KMS-11 (cell line): ENCODE measurements around the gene TBATA.

ENCODE experiments used
- H2AFZ ChIP-seq: fragments of 200-600 bp; sonication (generic); 2 replicates; pipeline ENCODE4 v1.6.1; 2016; ENCODE audit warnings: antibody characterized with exemption, mixed run types, low read depth
- H3K27ac ChIP-seq: fragments of 200-600 bp; sonication (generic); 2 replicates; pipeline ENCODE4 v1.6.1; 2016; ENCODE audit warnings: mild to moderate bottlenecking, mixed run types
- H3K27me3 ChIP-seq: fragments of 200-600 bp; sonication (generic); 2 replicates; pipeline ENCODE4 v1.6.1; 2017; ENCODE audit warnings: mild to moderate bottlenecking, low read depth, mixed run types, moderate library complexity; ENCODE audit not compliant: insufficient read depth
- H3K36me3 ChIP-seq: fragments of 200-600 bp; sonication (generic); 2 replicates; pipeline ENCODE4 v1.6.1; 2017; ENCODE audit warnings: mild to moderate bottlenecking, mixed run types; ENCODE audit not compliant: insufficient read depth
- H3K4me1 ChIP-seq: fragments of 200-600 bp; sonication (generic); 2 replicates; pipeline ENCODE4 v1.6.1; 2016; ENCODE audit warnings: mild to moderate bottlenecking, low read depth, mixed run types; ENCODE audit not compliant: poor library complexity, severe bottlenecking
- H3K4me2 ChIP-seq: fragments of 200-600 bp; sonication (generic); 2 replicates; pipeline ENCODE4 v1.7.0; 2016; ENCODE audit warnings: mild to moderate bottlenecking, mixed run types
- H3K4me3 ChIP-seq: fragments of 200-600 bp; sonication (generic); IDR thresholded peaks from 2 replicates; pipeline ENCODE4 v1.6.1; 2017; ENCODE audit warnings: low read depth, low read length, mixed read lengths; ENCODE audit not compliant: insufficient read depth
- H3K79me2 ChIP-seq: fragments of 200-600 bp; sonication (generic); 2 replicates; pipeline ENCODE4 v1.6.1; 2016; ENCODE audit warnings: low read depth, mixed run types; ENCODE audit not compliant: insufficient read depth
- H3K9ac ChIP-seq: fragments of 200-600 bp; sonication (generic); 2 replicates; pipeline ENCODE4 v1.6.1; 2016; ENCODE audit warnings: mild to moderate bottlenecking, mixed run types
- H4K20me1 ChIP-seq: fragments of 200-600 bp; sonication (generic); 2 replicates; pipeline ENCODE4 v1.6.1; 2016; ENCODE audit warnings: mild to moderate bottlenecking, mixed run types; ENCODE audit not compliant: insufficient read depth
- CTCF ChIP-seq: fragments of 200-600 bp; sonication (generic); conservative IDR thresholded peaks from 2 replicates; pipeline ENCODE4 v1.6.1; 2017; ENCODE audit warnings: low read depth, mild to moderate bottlenecking, antibody characterized with exemption, low read length, moderate library complexity, mixed read lengths

TBATA gene

GRCh38 chr10:70726909-70727495 is 58.2 kb downstream of the TBATA start:
- no peak overlapping the region for H3K4me2 ChIP-seq
- H3K27ac ChIP-seq = no peak overlapping the region
- H3K4me1 ChIP-seq = no peaks in the 10 kb centered on the region
- TF ChIP-seq CTCF = no peak
- H3K27me3 ChIP-seq = 0 out of 2 replicates have a peak, but pooled peaks cover 2% of the 10 kb centered on the region
- no peak overlapping the region for H3K9ac ChIP-seq
- H4K20me1 ChIP-seq = no peaks in the 10 kb centered on the region
- H3K4me3 ChIP-seq = no peak overlapping the region
- H3K36me3 ChIP-seq = no peaks in the 10 kb centered on the region
- no peaks in the 10 kb centered on the region for H3K79me2 ChIP-seq
- no peak overlapping the region for H2AFZ ChIP-seq

GRCh38 chr10:70723771-70724170 is 61.4 kb downstream of the TBATA start:
- Histone ChIP-seq H3K9ac (no peak overlapping the region), H3K27ac (no peak overlapping the region), H2AFZ (no peak overlapping the region), H3K4me3 (no peak overlapping the region), H3K36me3 (no peaks in the 10 kb centered on the region), H3K79me2 (no peaks in the 10 kb centered on the region), H3K4me2 (no peak overlapping the region), H3K4me1 (no peaks in the 10 kb centered on the region), H3K27me3 (0 out of 2 replicates have a peak, but pooled peaks cover 2% of the 10 kb centered on the region), H4K20me1 (no peaks in the 10 kb centered on the region)
- no peak for TF ChIP-seq CTCF

- H2AFZ ChIP-seq = no peak overlapping the region
- H3K9ac ChIP-seq = no peak overlapping the region
- H3K4me3 ChIP-seq = no peak overlapping the region
- no peaks in the 10 kb centered on the region for H4K20me1 ChIP-seq
- 0 out of 2 replicates have a peak, but pooled peaks cover 2% of the 10 kb centered on the region for H3K27me3 ChIP-seq
- no peaks in the 10 kb centered on the region for H3K36me3 ChIP-seq
- H3K27ac ChIP-seq = no peak overlapping the region
- TF ChIP-seq CTCF = no peak
- no peak overlapping the region for H3K4me2 ChIP-seq
- no peaks in the 10 kb centered on the region for H3K4me1 ChIP-seq
- H3K79me2 ChIP-seq = no peaks in the 10 kb centered on the region
Observed at GRCh38 chr10:70722820-70723424, 62.3 kb downstream of the TBATA start.
